NCI-H1417 treated with DMSO at 0.1 percent for 48 hours (cell line): Measurements from ENCODE around the gene LSM6.

Source experiments
- DNase-seq: peaks from one replicate; lab custom pipeline; 2025; lab: John Stamatoyannopoulos, UW

The LSM6 gene

DNA sequence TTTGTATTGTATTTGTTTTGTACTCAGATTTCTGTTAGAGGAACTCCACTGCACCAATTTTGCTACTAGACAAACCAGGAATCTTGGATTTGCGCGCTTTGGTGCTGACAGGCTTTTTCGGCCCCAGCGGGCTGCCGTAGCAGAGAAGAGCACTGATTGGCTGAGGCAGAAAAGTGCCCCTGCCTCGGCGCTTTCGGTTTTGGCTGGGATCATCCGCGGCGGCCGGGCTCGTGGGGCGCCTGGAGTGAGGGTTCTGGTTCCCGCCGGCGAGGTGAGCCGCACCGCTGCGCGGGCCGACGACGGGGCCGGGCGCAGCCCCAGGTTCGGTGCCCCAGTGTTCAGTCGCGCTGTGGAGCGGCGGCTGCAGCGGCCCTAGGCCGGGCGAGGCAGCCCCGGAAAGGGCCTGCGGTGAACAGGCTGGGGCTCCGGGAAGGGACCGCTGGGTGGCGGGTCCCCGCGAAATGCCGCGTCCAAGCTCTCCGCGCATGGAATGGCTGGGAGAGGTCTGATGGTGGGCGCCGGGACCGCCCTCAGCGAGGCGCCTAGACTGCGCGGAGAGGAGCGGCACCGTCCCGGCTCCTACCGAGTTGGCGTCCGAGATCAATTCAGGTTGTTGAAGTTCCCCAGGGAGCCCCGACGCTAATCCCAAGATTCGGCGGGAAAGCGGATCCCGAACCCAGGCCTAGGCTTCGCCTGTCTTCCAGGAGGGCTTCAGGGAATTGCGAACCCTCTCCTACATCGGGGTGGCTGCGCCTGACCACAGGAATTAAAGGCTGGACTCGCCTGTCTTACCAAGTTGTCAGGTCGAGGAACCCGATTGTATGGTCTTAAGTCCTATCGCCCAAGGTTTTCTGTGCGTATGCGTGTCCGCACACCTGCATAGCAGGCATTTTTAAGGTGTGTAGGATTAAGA, at the start of gene LSM6:
Gene LSM6 (plus strand): TSS at position 178 of the 913 bp plus-strand sequence. CDS start 7,204 bp downstream, outside the sequence.
- DNase-seq: peak; percentile 53

DNA sequence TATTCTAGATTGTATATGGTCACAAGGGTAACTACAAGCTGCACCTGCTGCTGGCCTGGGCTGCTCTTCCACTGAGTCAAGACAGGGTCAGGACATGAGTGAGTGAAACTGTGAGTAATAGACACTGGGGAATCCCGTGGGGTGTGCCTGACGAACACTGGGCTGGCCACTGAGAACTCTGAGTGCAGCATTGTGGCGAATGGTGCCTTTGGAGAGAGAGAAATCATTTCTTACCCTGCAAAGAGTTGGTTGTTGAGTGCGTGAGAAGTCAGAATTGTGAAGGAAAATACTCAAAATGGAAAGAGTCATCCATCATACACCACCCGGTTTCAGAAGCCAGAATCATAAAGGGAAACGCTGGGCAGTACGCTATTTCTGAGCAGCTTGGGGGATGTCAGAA, 43.1 kb upstream of the LSM6 start:
- DNase-seq: no peak

DNA sequence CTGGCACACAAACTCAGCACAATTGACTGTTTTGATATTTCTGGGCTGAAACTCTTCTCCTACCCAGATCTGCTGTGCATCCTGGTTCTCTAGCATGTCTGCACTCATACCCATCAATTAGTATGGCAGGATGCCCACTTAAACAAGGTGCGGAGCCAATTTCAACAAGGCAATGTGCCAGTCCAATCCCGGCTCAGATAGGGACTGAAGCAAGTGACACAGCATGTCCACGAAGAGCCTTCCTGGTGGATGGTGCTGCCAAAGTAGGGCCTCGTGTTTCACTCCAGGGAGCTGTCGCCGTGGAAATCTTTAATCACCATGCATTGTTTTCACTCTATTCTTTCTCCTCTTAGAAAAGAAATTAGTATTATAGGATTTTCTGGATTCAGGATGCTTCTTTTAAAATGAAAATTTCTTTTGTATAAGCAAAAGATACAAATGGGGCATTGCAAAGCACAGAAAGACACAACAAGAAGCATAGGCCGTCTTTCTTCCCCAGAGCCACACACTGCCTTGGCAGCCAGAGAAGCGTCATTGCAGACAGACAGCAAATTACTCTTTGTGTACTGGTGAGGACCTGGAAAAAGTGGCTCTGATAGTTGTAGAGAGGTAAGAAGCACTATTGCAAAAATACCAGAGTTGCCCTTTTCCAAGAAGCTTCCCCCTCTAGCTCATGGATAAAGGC, 40.6 kb upstream of the LSM6 start:
- no peak for DNase-seq

DNA sequence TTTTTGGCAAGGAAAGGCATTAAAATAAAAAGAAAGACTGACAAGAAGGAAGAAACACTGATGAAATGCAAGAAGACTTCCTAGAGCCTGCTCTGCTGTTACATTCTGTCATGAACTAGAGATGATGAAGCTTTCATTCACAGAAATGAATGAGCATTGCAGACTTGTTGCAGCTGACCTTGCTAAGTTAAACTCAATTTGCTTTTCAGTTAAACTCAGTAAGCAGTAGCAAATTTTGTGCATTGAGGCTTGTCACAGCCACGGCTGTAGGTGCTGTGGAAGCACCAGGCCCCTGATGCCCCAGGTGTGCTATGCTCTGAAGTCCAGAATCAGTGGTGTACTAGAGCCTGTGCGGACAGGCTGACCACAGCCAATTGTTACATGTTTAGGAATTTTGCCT, 39.6 kb upstream of the LSM6 start:
- no peak for DNase-seq

DNA sequence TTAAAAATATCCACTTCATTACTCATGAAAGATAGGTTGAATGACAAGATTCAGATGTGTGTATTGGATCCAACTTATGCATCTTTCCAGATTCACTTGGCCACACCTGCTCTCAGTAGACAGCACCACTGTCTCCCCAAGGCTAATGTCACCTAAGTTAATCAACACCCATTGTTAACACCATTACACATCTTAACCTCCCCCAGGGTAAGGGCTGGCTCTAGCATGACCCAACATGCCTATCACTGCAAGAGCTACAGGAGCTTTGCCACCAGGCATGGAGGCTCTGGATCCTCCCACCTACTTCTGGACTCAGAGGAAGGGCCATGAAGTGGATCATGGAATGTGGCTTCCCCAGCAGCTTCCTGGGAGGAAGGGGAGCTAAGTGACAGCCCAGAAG, 32.8 kb upstream of the LSM6 start:
- no peak for DNase-seq

DNA sequence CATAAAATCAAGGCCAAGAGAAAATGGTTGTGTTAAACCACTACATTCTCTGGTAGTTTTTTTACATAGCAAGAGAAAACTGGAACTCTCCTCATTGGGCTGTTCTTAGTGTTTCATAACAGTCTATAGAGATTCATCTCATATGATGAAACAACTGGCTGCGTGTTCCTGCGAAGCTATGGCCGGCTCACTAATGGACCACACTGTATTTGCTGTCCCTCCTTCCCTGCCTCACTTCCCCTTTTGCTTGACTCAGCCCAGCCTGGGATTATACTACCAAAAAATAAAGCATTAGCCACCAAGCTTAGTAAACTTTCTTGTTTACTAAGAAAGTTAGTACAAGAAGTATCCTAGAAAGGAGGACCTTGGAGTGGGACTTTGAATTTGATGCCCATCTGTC, 31.6 kb upstream of the LSM6 start:
- no peak for DNase-seq

DNA sequence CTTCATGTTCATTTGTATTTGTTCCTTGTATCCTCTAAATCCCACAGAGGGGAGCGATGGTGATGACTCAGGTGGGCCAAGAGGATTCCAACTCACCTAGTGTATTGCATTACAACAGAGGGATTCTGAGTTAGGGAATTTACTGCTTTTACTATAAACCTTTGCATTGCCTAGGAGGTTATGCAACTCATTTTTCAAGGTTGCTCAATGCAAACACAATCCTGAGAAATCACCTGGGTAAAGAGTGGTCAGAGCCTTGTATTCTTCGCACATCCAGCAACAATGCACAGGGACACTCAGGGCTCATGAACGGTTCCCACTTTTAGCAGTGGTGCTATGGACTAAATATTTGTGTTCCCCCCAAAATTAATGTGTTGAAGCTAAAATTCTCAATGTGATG, 28.6 kb upstream of the LSM6 start:
- no peak for DNase-seq

DNA sequence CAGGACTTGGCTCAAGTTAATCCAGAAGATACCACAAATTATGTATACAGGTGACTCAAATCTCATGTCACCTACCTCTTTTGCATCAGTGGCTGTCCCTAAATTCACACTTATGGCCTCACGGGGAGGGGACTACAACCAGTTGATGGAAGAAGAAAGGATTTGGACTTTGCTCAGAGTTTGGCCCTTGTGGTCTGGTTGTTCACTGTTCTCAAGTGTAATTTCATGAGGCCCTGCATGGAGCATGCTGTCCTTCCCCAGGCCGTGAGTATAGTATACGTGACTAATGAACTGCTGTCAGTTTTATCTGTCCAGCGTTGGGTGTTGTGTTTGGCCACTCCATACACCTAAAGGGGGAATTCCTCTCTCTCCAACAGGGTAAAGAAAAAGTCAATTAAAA, 27.5 kb upstream of the LSM6 start:
- DNase-seq: no peak

DNA sequence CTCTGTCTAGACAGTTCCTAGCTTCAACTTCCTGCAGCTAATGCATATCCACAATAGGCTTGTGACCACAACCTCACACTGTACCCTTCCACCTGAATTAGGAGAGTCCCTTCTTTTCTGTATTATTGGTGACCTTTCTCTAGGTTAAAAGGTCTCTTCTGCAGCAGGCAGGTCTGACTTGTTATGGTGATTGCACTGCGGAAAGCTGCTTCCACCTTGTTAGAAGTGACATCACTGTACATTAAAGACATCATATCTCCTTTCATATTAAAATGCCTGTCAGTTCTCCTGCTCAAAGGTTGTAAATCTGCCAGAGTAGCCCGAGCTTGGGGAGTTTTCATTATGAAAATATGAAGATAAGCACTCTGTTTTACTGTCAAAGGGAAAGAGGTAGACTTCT, 21.5 kb upstream of the LSM6 start:
- DNase-seq: no peak

DNA sequence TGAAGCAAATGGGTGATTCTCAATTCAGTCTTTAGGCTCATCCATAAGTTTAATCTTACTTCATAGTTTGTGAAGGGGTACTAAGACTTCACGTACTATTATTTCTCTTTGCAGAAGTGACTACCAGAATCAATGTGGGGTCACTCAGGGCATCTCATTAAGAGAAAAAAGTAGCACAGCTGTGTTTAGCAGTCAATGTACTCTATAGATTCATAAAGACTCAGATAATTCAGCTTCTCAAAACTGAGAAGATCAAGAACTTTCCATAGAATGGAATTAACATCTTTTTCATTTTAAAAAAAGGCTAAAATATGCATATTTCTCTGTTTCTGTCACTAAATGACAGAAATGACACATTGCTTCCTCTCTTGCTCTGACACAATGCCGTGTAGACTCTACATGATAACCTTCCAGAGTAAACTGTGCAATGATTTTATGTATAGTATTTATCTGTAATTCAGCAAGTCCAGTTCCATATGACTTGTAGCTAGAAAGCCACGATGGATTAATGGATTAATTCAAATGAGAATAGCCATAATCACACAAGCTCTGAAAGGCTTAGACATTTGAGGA, 20.3 kb upstream of the LSM6 start:
- DNase-seq: no peak

DNA sequence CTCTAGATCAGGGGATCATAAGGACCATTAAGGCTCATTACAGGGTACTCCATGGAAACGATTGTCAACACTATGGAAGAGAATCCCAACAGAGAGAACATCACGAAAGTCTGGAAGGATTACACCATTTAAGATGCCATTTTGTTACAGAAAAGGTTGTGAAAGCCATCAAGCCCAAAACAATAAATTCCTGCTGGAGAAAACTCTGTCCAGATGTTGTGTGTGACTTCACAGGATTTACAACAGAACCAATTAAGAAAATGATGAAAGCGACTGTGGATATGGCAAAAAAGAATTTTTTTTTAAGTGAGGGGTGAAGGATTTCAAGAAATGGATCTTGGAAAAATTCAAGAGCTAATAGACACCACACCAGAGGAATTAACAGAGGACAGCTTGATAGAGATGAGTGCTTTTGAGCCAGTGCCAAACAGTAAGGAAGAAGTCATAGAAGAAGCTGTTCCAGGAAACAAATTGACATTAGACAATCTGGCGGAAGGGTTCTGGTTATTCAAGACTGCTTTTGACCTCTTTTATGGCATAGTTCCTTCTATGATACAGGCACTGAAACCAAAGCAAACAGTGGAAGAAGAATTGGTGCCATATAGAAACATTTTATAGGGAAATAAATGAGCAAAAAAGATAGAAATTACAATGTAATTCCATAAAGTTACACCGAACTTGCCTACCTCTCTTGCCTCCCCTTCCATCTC, 17.3 kb upstream of the LSM6 start:
- no peak for DNase-seq

DNA sequence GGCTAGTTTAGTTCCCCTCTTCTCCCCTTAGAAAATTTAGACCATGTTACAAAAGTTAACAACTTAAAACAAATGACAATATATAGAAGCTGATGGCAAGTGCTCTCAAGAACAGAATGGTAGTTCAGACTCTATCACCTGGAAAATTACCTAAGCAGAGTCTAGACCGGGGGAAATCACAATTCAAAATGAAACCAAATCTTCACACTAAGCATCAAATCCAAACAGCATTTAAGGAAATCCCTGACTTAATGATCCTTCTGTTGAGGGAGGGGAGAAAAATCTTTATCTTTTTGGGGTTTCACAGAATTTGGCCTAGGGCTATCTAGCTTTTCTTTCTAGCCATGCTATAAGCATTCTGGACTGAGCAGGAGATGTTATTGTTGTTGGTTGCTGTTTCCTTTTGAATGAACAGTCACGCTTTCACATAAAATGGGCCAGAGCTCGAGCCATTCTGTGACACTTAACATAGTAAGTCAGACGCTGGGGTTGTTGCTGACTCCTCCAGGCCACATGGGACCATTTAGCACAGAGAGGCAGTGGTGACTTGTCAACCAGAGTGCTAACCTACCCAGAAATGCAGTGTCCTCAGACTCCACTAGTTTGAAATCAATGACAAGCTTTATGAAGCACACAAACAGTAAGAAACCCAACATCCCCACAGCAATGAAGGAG, 16.0 kb upstream of the LSM6 start:
- DNase-seq: no peak

DNA sequence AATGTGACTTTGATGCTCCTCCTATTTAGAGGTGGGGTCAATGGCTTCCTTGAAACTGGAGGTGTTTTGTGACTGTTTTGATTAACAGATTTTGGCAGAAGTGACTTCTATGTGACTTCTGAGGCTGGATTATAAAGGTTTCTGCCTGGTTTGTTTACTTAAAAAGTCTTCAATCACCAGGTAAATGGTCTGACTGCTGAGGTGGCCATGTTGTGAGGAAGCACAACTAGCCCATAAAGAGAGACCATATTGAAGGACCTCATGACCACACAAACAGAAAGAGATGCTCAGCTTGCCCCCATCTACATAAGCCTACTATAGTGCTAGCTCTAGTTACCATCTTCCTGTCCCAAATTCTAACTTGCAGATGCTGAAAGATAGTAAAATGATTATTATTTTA, 14.3 kb upstream of the LSM6 start:
- DNase-seq: no peak

DNA sequence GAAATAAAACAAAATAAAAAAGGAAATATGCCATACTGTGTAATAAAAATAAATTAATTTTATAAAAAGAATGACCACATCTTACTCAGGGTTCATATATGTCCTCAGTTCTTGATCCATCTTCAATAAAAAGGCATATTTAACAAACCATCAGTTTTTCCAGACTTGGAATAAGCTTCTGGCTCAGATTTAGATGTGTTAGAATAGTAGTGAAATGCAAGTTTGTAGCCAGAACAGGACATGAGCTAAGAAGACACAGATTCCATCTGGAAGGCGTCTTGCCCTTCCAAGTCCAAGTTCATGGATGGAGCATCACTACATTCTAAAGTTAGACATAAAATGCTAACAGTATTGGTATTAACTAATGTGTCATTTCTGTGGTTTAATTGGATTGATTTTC, 10.3 kb upstream of the LSM6 start:
- DNase-seq: no peak

DNA sequence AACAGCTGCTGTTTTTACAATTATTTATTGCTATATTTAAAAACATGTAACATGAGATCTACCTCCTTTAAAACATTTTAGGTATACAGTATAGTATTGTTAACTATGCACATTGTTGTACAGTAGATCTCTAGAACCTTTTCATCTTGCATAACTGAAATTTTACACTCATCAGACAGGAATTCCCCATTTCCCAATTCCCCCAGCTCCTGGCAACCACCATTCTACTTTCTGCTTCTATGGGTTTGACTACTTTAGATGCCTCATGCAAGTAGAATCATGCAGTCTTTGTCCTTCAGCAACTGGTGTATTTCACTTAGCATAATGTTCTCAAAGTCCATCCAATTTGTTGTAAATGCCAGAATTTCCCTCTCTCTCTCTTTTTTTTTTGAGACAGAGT, 9.7 kb upstream of the LSM6 start:
- no peak for DNase-seq

DNA sequence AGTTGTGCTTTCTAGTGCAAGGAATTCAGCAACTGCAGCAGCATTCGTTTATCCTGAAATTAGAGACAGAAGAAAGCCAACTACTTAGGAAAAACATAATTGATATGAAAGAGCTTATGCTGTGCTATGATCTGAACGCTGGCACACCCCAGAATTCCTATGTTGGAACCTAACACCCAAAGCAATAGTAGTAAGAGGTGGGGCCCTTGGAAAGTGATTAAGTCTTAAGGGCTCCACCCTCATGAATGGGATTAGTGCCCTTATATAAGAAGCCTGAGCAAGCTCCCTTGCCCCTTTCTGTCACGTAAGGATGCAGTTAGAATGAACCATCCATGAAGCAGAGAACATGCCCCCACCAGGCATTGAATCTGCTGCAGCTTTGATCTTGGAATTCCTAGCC, 5.4 kb upstream of the LSM6 start:
- DNase-seq: no peak

DNA sequence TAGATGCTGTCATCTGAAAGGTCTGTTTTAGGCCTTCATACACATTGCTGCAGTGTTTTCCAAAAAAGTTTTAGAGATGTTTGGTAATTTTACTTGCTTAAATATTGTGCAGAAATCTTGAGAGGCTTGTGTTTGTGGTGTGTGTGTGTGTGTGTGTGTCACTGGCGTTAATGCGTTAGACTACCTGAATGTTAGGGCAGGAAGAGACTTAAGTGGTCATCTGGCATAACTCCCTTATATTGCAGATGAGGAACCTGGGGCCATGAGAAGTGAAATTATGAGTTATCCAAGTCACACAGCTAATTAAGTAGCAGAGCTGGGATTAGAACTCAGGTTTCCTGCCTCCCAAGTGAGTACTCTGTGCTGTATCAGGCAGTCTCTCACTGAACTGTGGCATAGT, 1.4 kb downstream of the LSM6 start:
- DNase-seq: no peak

DNA sequence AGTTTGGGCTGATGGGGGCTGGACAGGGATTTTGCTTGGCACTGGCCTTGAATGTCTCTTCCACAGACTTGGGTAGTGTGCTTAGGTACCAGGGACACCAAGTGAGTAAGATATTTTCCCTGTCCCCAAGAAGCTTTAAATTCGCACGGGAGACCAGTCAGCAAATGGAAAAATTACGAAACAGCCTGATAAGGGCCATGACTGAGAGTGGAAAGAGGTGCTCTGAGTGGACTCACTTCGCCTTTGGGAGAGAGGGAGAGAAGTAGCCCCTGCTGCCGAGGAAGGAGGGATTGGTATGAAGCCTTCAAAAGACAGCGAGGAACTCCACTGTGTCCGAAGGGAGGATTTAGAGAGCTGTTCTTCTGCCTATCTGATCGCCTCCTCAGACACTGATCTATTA, 2.6 kb downstream of the LSM6 start:
- DNase-seq: no peak

DNA sequence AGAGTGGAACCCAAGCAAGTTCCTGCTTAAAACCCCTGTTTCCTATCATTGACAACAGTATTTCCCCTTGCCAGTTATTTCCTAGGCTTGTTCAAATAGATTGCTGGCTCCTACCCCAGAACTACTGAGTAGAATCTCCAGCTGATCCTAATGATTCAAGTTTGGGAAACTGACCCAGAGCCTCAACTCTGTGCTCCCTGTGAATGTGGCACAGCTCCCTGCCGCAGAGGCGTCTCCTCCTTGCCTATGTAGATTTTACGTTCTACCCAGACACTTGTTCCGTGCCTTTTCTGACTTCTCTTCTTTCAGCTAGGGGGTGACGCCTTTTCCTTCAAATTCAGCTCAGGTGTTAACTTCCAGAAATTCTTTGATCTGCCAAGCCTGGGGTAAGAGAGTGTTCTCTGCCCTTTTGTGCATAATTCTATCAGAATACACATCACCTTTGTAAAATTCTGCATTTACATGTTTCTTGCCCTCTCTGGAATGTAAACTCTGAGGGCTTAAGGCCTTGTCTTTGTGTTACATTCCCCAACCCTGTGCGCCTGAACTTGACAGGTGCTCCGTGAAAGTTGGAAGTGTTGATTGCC, 4.4 kb downstream of the LSM6 start:
- DNase-seq: no peak

DNA sequence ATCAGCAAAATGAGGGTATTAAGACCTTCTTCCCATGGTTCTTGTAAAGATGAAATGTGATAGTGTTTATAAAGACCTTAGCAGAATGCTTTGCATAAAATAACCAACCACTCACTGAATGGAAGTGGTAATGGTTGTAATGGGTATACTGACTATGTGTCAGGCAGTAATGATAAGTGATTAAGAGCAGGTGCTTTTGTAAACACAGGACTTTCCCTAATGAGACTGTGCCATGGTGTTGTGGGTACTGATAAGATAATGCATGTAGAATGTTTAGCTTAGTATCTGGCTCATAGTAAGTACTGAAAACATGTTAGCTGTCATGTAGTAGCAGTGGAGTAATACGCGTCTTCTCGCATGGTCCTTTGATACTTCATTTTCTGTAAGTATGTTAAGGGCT, 6.9 kb downstream of the LSM6 start:
- DNase-seq: no peak

DNA sequence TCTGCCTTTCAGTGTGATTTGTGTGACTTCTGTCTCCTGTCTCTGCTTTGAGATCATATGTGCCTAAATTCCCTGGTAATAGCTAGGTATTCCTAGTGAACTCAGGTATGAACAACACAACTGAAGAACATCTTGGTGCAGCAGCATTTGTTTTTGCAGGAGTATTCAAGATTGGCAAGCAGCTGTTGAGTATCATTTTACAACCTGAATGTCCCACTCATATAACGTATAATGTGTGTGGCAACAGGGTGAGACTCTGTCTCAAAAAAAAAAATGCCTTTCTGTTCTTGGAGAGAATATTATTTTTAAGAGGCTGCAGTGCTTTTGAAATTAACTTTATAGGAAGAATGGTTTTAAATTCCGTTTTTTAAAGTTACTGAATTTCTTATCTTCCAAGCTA, 7.7 kb downstream of the LSM6 start:
- no peak for DNase-seq

DNA sequence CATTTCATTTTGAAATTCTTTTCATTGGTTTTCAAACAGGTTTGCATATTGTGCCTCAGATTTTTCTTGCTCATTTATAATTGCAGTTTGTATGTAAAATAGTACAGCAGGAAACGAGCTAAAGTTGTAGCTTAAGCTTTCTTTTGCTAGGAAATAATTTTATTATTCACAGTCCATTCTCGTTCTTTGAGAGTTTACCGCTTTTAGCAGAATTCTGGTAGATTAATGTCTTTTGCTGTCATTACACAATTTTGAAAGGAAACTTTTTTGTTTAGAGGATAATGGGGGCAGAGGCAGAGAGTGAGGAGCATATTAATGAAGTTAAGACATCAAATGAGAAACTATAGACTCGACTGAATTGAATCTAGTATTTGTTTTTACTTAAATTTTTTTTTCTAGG, 10.5 kb downstream of the LSM6 start:
- DNase-seq: no peak
